ENCODE measurements around the gene SOX30.

Gene SOX30

DNA sequence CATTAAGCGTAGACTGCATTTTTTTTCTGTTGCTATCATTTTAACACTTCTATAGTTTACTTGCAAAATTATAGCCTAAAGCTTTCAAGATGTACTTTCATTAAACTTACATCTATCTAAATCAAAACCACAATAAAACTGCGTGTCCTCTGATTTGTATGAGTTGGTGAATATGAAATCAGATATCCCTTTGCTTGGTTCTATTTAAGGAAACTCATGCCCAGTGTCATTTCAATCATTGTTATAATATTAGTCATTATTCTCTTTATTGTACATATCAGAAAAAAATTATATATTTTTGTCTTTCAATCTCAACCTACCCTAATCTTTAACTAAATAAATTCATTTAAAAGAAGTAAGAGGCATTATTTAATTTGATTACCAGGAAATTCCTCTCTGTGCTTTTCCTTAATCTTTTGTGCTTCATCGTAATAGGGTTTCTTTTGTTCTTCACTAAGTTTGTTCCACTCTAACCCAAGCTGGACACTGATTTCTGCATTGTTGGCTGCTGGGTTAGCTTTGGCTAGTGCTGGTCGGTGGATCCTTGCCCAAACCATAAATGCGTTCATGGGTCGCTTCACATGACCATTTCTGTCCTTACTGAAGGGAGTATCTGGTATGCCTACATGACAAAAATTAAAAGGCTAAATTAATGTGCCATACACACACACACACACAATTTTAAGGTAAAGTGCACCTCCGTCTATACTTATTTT is 3.8 kb downstream of the SOX30 start:
- Histone ChIP-seq H3K36me3 (replicated peaks) (no peaks in the 10 kb centered on the region), H3K9me3 (no peaks in the 10 kb centered on the region), H3K27me3 (ENCODE audit: low read depth) (no peaks in the 10 kb centered on the region; the same call in 1 of the 2 replicates), H3K4me3 (no peak overlapping the region), H3K4me1 (no peaks in the 10 kb centered on the region)
- DNase-seq (ENCODE audit: low spot score in 2 of 2) = no peak
- in situ Hi-C loops (cut with MboI; ENCODE audit: low sequenced_read_pairs) = no loop called here

DNA sequence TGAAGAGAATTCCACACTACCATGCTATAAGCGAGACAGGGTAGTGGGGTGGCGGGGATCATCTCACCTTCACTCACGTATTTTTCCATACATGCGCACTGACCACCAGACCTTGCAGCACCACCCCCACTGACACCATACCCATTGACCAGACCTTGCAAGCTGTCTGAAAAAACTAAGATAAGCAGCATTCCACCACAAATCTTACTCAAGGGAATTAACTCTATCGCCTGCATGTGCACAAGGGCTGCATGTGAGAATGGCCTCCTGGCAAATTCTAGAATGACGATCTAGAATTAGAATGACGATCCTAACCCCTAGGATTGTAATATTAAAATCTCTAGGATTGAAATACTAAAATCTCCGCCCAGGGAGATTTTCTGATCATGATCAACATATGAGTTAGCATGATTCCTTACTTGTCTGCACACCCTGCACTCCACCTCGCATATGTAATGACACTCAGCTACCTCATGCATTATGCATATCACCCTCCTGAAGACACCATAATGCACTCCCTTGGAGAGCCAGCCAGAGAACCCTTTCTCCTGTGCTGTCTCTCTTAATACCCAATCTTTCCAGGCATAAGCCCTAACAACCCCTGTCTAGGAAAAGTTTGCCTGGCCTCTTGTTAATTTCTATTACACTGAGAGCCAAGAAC is 11.7 kb downstream of the SOX30 start:
- H3K4me3 ChIP-seq = no peak overlapping the region
- no peaks in the 10 kb centered on the region for H3K36me3 ChIP-seq (replicated peaks)
- H3K9me3 ChIP-seq = no peaks in the 10 kb centered on the region
- no peaks in the 10 kb centered on the region for H3K4me1 ChIP-seq
- DNase-seq (ENCODE audit: low spot score in 2 of 2) = no peak
- no peaks in the 10 kb centered on the region; the same call in 1 of the 2 replicates for H3K27me3 ChIP-seq (ENCODE audit: low read depth)
- in situ Hi-C loops (cut with MboI; ENCODE audit: low sequenced_read_pairs) = no loop called here

DNA sequence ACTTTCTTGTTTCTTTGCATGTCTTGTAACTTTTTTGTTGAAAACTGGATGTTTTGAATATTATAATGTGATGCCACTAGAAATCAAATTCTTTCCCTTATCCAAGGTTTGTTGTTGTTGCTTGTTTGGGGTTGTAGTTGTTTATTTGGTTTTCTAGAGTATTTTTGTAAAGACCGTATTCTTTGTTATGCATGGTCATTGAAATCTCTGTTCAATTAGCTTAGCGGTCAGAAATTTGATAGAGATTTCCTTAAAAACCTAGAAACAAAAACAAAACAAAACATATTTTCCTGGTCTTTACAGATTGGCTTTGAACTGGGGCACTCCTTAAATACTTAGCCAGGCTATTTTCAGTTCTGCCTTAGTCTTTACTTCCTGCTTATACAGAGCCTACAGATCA is 21.9 kb downstream of the SOX30 start:
- in situ Hi-C loops (cut with MboI; ENCODE audit: low sequenced_read_pairs) = no loop called here
- no peaks in the 10 kb centered on the region for H3K36me3 ChIP-seq (replicated peaks)
- no peak overlapping the region for H3K4me3 ChIP-seq
- H3K4me1 ChIP-seq = no peaks in the 10 kb centered on the region
- no peaks in the 10 kb centered on the region for H3K9me3 ChIP-seq
- no peak for DNase-seq (ENCODE audit: low spot score in 2 of 2)
- no peaks in the 10 kb centered on the region for H3K27me3 ChIP-seq (ENCODE audit: low read depth)

DNA sequence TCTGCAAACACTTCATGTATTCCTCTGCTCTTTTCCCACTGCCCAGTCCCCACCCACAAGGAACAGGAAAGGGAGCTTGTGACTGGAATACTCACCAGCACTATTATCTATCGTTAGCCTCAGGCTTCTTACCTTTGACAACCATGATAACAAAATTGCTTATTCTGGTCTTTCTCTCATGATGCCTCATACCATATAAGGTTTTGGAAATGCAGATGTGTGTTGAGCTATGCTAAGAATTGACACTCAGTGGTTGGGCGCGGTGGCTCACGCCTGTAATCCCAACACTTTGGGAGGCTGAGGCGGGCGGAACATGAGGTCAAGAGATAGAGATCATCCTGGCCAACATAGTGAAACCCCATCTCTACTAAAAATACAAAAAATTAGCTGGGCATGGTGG is 25.4 kb downstream of the SOX30 start:
- no peaks in the 10 kb centered on the region for H3K27me3 ChIP-seq (ENCODE audit: low read depth)
- no peak for DNase-seq (ENCODE audit: low spot score in 2 of 2)
- no peak overlapping the region for H3K4me3 ChIP-seq
- in situ Hi-C loops (cut with MboI; ENCODE audit: low sequenced_read_pairs) = no loop called here
- H3K9me3 ChIP-seq = no peaks in the 10 kb centered on the region
- no peaks in the 10 kb centered on the region for H3K4me1 ChIP-seq
- H3K36me3 ChIP-seq (replicated peaks) = no peaks in the 10 kb centered on the region

GRCh38 chr5:157624144-157624543 is 28.1 kb downstream of the SOX30 start:
- no peaks in the 10 kb centered on the region for H3K36me3 ChIP-seq (replicated peaks)
- H3K9me3 ChIP-seq = no peaks in the 10 kb centered on the region
- no peak for DNase-seq (ENCODE audit: low spot score in 2 of 2)
- H3K4me1 ChIP-seq = no peaks in the 10 kb centered on the region
- in situ Hi-C loops (cut with MboI; ENCODE audit: low sequenced_read_pairs) = no loop called here
- H3K4me3 ChIP-seq = no peak overlapping the region
- no peaks in the 10 kb centered on the region for H3K27me3 ChIP-seq (ENCODE audit: low read depth)

DNA sequence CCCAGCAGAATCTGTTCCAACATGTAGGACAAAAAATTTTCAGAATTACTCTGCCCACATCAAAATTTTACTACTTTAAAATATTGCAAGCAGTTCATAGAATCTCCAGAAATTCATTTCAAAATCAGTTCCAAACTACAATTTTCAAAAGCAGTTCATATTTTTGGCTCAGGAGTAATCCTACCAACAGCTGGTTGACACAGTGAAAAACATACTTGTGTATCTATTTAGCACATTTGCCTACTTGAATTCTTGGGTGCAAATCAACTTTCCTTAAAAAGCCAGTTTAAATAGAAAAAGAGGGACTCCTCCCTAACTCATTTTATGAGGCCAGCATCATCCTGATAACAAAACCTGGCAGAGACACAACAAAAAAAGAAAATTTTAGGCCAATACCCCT is 31.5 kb downstream of the SOX30 start:
- in situ Hi-C loops (cut with MboI; ENCODE audit: low sequenced_read_pairs) = no loop called here
- H3K9me3 ChIP-seq = no peaks in the 10 kb centered on the region
- no peaks in the 10 kb centered on the region for H3K4me1 ChIP-seq
- no peak for DNase-seq (ENCODE audit: low spot score in 2 of 2)
- H3K36me3 ChIP-seq (replicated peaks) = no peaks in the 10 kb centered on the region
- H3K27me3 ChIP-seq (ENCODE audit: low read depth) = no peaks in the 10 kb centered on the region
- no peak overlapping the region for H3K4me3 ChIP-seq

DNA sequence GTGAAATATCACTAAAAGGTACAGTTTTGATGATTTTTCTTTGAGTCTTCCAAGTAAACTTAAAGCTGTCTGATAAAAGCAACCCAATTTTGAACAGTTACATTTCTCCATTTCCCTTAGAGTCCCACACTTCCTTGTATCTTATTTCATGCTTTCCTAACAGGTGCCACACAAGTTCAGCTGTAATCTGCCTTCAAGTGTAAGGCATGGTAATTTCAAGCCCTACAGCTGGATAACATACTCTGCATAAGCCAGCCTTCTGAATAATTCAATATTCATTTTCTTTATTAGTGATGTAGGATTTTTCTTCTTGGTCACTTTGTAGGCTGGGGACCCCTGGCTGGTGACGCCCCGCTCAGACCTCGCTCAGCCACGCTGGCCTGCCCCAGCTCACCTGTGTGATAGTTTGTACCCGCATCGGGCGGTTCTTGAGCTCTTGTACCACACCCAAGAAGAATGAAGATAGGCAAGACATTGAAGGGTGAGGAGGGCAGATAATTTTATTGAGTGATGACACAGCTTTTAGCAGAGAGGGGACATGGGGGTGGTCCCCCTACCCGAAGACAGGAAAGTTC is 34.0 kb downstream of the SOX30 start:
- Histone ChIP-seq H3K27me3 (ENCODE audit: low read depth) (no peaks in the 10 kb centered on the region), H3K36me3 (replicated peaks) (no peaks in the 10 kb centered on the region), H3K4me1 (no peaks in the 10 kb centered on the region), H3K4me3 (no peak overlapping the region), H3K9me3 (no peaks in the 10 kb centered on the region)
- no peak for DNase-seq (ENCODE audit: low spot score in 2 of 2)
- in situ Hi-C loops (cut with MboI; ENCODE audit: low sequenced_read_pairs) = no loop called here

DNA sequence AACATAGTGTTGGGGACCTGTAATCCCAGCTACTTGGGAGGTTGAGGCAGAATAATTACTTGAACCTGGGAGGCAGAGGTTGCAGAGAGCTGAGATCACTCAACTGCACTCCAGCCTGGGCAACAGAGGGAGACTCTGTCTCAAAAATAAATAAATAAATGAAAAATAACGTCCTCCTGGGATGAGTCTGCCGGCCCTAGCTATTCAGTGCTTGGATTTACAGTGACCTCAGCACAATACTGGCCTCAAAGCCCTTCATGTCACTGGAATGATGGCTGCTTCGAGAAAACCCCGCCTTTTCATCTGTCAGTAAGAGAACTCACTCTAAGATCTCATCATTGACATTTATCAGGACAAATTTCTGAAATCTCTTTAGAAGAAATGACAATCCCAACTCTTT is 35.5 kb downstream of the SOX30 start:
- H3K4me3 ChIP-seq = no peak overlapping the region
- H3K9me3 ChIP-seq = no peaks in the 10 kb centered on the region
- in situ Hi-C loops (cut with MboI; ENCODE audit: low sequenced_read_pairs) = no loop called here

GRCh38 chr5:157613385-157614245 is 38.6 kb downstream of the SOX30 start:
- DNase-seq (ENCODE audit: low spot score in 2 of 2) = no peak
- H3K9me3 ChIP-seq = no peaks in the 10 kb centered on the region

More for the DNA sequence above, 35.5 kb downstream of the SOX30 start:
- no peak for DNase-seq (ENCODE audit: low spot score in 2 of 2)
- H3K4me1 ChIP-seq = no peaks in the 10 kb centered on the region
- H3K27me3 ChIP-seq (ENCODE audit: low read depth) = no peaks in the 10 kb centered on the region
- H3K36me3 ChIP-seq (replicated peaks) = no peaks in the 10 kb centered on the region

GRCh38 chr5:157612581-157612980 is 39.7 kb downstream of the SOX30 start:
- no peaks in the 10 kb centered on the region for H3K9me3 ChIP-seq
- H3K4me1 ChIP-seq = no peaks in the 10 kb centered on the region
- DNase-seq (ENCODE audit: low spot score in 2 of 2) = no peak
- no peak overlapping the region for H3K4me3 ChIP-seq
- no peaks in the 10 kb centered on the region for H3K36me3 ChIP-seq (replicated peaks)
- no peaks in the 10 kb centered on the region for H3K27me3 ChIP-seq (ENCODE audit: low read depth)
- in situ Hi-C loops (cut with MboI; ENCODE audit: low sequenced_read_pairs) = no loop called here

More at GRCh38 chr5:157613385-157614245, 38.6 kb downstream of the SOX30 start:
- no peak overlapping the region for H3K4me3 ChIP-seq
- no peaks in the 10 kb centered on the region for H3K36me3 ChIP-seq (replicated peaks)
- H3K27me3 ChIP-seq (ENCODE audit: low read depth) = no peaks in the 10 kb centered on the region
- in situ Hi-C loops (cut with MboI; ENCODE audit: low sequenced_read_pairs) = no loop called here
- H3K4me1 ChIP-seq = no peaks in the 10 kb centered on the region

- in situ Hi-C loops (cut with MboI; ENCODE audit: low sequenced_read_pairs) = no loop called here
- no peak for DNase-seq (ENCODE audit: low spot score in 2 of 2)
These were observed 40.4 kb downstream of the SOX30 start for GRCh38 chr5:157611571-157612476.

GRCh38 chr5:157610990-157611389 is 41.2 kb downstream of the SOX30 start:
- in situ Hi-C loops (cut with MboI; ENCODE audit: low sequenced_read_pairs) = no loop called here
- no peak for DNase-seq (ENCODE audit: low spot score in 2 of 2)
- H3K4me1 ChIP-seq = no peaks in the 10 kb centered on the region

More at GRCh38 chr5:157611571-157612476, 40.4 kb downstream of the SOX30 start:
- Histone ChIP-seq H3K27me3 (ENCODE audit: low read depth) (no peaks in the 10 kb centered on the region), H3K4me1 (no peaks in the 10 kb centered on the region), H3K9me3 (no peaks in the 10 kb centered on the region), H3K36me3 (replicated peaks) (no peaks in the 10 kb centered on the region), H3K4me3 (no peak overlapping the region)

More at GRCh38 chr5:157610990-157611389, 41.2 kb downstream of the SOX30 start:
- no peaks in the 10 kb centered on the region for H3K9me3 ChIP-seq
- H3K36me3 ChIP-seq (replicated peaks) = no peaks in the 10 kb centered on the region
- H3K27me3 ChIP-seq (ENCODE audit: low read depth) = no peaks in the 10 kb centered on the region
- H3K4me3 ChIP-seq = no peak overlapping the region
